Right ventricle myocardium inferior (tissue), 1 donor: ENCODE data around the gene LRRC3C. TPM values are rescaled to one million over a fixed set of nuclear protein-coding genes. Genes with fewer than 3 reads are reported as not detected.
"Not testable (repeated sequence)": the region's sequence is repeated elsewhere in the genome, so short reads cannot be mapped to it uniquely, and the experiment has no call there.

Experiments
- ATAC-seq: fragments of 200-7000 bp; cut with Tn5 transposase; one replicate; pipeline ENCODE4 v1.9.1; 2020; ENCODE audit warnings: mild to moderate bottlenecking, moderate library complexity
- DNase-seq: peaks from one replicate; pipeline ENCODE4 v3.0.0; 2021; ENCODE audit errors: missing footprints
- intact Hi-C: fragments of 100-400 bp; cut with DNase I; formaldehyde crosslinking; loops from one replicate; pipeline ENCODE4 v1.11.0; 2022
- total RNA-seq: library from RNA; stranded (reverse); fragmentation: NEBNext Ultra II Directional; extraction: Animal tissue kit (Norgen Biotek cat#: 25700); gene quantifications from one replicate; pipeline ENCODE4 v1.2.1, GENCODE V29; 2021
- donor health status: DM: no; HTN: yes; CAD: no; lungs with severe emphysema.

Gene LRRC3C
- total RNA-seq, 1 donor from 2014 or later = not detected

- peak; percentile 74 for ATAC-seq
- intact Hi-C loops = no loop called here
- DNase-seq = peak; percentile 32
These were observed 12.3 kb downstream of the LRRC3C start for GRCh38 chr17:39939588-39940419.

GRCh38 chr17:39943702-39944392, 16.3 kb downstream of the LRRC3C start:
- peak; percentile 48 for DNase-seq
- no peak for ATAC-seq
- intact Hi-C loops = no loop called here

GRCh38 chr17:39944393-39944711, 16.8 kb downstream of the LRRC3C start:
- no peak for ATAC-seq
- intact Hi-C loops = no loop called here
- peak; percentile 18 for DNase-seq

GRCh38 chr17:39946551-39947330, 19.2 kb downstream of the LRRC3C start:
- DNase-seq (no peak), ATAC-seq (no peak)
- intact Hi-C loops = no loop called here

GRCh38 chr17:39948489-39948828, 20.9 kb downstream of the LRRC3C start:
- ATAC-seq, DNase-seq, intact Hi-C loops: not testable (repeated sequence)

- DNase-seq (no peak), ATAC-seq (no peak)
- intact Hi-C loops = no loop called here
These were observed 21.5 kb downstream of the LRRC3C start for GRCh38 chr17:39949028-39949427.

- intact Hi-C loops = loop anchor here (10.0 kb wide), 1 partner anchor 196 kb away; no protein-coding TSS in a partner anchor
- ATAC-seq (no peak), DNase-seq (no peak)
These were observed 23.4 kb downstream of the LRRC3C start for GRCh38 chr17:39950871-39951348.

- DNase-seq (no peak), ATAC-seq (no peak)
- intact Hi-C loops = loop anchor here (1.0 to 10.0 kb wide), 2 partner anchors 23 to 197 kb away; no protein-coding TSS in a partner anchor
These were observed 24.6 kb downstream of the LRRC3C start for GRCh38 chr17:39951924-39952679.

GRCh38 chr17:39952680-39953470, 25.3 kb downstream of the LRRC3C start:
- ATAC-seq = peak; percentile 94
- intact Hi-C loops = loop anchor here (1.0 to 10.0 kb wide), 2 partner anchors 24 to 198 kb away; no protein-coding TSS in a partner anchor
- peak; percentile 99 for DNase-seq

- ATAC-seq = no peak
- DNase-seq = no peak
- intact Hi-C loops = loop anchor here (10.0 kb wide), 1 partner anchor 199 kb away; no protein-coding TSS in a partner anchor
These were observed 25.9 kb downstream of the LRRC3C start for GRCh38 chr17:39953471-39953888.

GRCh38 chr17:39954876-39955275, 27.3 kb downstream of the LRRC3C start:
- DNase-seq (no peak), ATAC-seq (no peak)
- intact Hi-C loops = loop anchor here (10.0 kb wide), 1 partner anchor 200 kb away; no protein-coding TSS in a partner anchor

- no peak for ATAC-seq
- intact Hi-C loops = loop anchor here (10.0 kb wide), 1 partner anchor 201 kb away; no protein-coding TSS in a partner anchor
- DNase-seq = no peak
These were observed 28.2 kb downstream of the LRRC3C start for GRCh38 chr17:39955726-39956225.

GRCh38 chr17:39960524-39961041, 33.1 kb downstream of the LRRC3C start:
- ATAC-seq = no peak
- intact Hi-C loops = no loop called here

GRCh38 chr17:39962642-39963220, 35.2 kb downstream of the LRRC3C start, which contains the start of gene GSDMA:
TSS of gene GSDMA (plus strand) at chr17:39963004. CDS start at chr17:39965688, 2,684 bp downstream.
- DNase-seq (no peak), ATAC-seq (no peak)
- intact Hi-C loops = no loop called here

More at GRCh38 chr17:39960524-39961041, 33.1 kb downstream of the LRRC3C start:
- DNase-seq = no peak

GRCh38 chr17:39963829-39964228, 36.3 kb downstream of the LRRC3C start:
- DNase-seq (no peak), ATAC-seq (no peak)
- intact Hi-C loops = no loop called here

GRCh38 chr17:39965017-39965699, 37.6 kb downstream of the LRRC3C start:
- intact Hi-C loops = no loop called here
- DNase-seq = no peak
- ATAC-seq = no peak
